Right lobe of liver (tissue), 4 donors: Measurements from ENCODE around the gene SERPINB4.

Experiments
- POLR2A ChIP-seq: fragments of 450-650 bp; IDR thresholded peaks from one replicate; pipeline ENCODE4 v1.6.1; 2017; ENCODE audit warnings: antibody characterized with exemption, mild to moderate bottlenecking
- TF ChIP-seq, protein P1 (sequence below), 4 donors: fragments of 200-600 bp in 3 of 4; fragments of 450-650 bp in 1 of 4; IDR thresholded peaks; one replicate each; pipeline versions ENCODE4 v1.5.1 to v1.8.0; 2016 to 2022; ENCODE audit warnings: antibody characterized with exemption in 4 of 4, mild to moderate bottlenecking in 2 of 4
- donor health status: DM: no; HTN: no; CAD: no.
- donor health status: DM: no; HTN: no; CAD: no.
- donor health status: DM: no; HTN: yes; CAD: no.

DNA sequence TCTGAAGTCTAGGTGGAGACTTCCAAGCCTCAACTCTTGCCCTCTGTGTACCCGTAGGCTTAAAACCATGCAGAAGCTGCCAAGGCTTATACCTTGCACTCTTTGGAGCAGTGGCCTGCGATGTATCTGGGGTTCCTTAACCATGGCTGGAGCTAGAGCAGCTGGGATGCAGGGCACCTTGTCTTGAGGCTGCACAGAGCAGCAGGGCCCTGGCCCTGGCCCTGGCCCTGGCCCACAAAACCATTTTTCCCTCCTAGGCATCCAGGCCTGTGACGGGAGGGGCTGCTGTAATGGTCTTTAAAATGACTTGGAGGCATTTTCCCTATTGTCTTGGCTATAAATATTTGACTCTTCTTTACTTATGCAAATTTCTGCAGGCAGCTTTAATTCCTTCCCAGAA lies 19.2 kb downstream of the SERPINB4 start:
- TF ChIP-seq, protein P1, sequence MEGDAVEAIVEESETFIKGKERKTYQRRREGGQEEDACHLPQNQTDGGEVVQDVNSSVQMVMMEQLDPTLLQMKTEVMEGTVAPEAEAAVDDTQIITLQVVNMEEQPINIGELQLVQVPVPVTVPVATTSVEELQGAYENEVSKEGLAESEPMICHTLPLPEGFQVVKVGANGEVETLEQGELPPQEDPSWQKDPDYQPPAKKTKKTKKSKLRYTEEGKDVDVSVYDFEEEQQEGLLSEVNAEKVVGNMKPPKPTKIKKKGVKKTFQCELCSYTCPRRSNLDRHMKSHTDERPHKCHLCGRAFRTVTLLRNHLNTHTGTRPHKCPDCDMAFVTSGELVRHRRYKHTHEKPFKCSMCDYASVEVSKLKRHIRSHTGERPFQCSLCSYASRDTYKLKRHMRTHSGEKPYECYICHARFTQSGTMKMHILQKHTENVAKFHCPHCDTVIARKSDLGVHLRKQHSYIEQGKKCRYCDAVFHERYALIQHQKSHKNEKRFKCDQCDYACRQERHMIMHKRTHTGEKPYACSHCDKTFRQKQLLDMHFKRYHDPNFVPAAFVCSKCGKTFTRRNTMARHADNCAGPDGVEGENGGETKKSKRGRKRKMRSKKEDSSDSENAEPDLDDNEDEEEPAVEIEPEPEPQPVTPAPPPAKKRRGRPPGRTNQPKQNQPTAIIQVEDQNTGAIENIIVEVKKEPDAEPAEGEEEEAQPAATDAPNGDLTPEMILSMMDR (IDR thresholded peaks at IDR 0.05): no peak
- no peak for TF ChIP-seq POLR2A
